HEK293 (cell line): ENCODE results near the gene NEAT1.

Source experiments
- HOXA7 ChIP-seq: sonication (generic); formaldehyde crosslinking; IDR thresholded peaks from 2 replicates; pipeline ENCODE4 v1.8.1; 2022; ENCODE audit warnings: missing genetic modification reagents, borderline replicate concordance
- OSR2 ChIP-seq: fragments of 450-650 bp; formaldehyde crosslinking; IDR thresholded peaks from 2 replicates; pipeline ENCODE4 v1.5.1; 2016; ENCODE audit warnings: missing biosample characterization, missing genetic modification characterization
- ZNF777 ChIP-seq: fragments of 450-650 bp; formaldehyde crosslinking; IDR thresholded peaks from 2 replicates; pipeline ENCODE4 v1.5.1; 2017; ENCODE audit warnings: missing biosample characterization, missing genetic modification characterization, borderline replicate concordance
- TF ChIP-seq, protein P1 (sequence below): fragments of 450-650 bp; formaldehyde crosslinking; IDR thresholded peaks from 2 replicates; pipeline ENCODE4 v1.5.1; 2016; ENCODE audit warnings: missing biosample characterization, missing genetic modification characterization
- TF ChIP-seq, protein P2 (sequence below): fragments of 450-650 bp; formaldehyde crosslinking; IDR thresholded peaks from 2 replicates; pipeline ENCODE4 v1.5.1; 2017; ENCODE audit warnings: missing biosample characterization, missing genetic modification characterization

DNA sequence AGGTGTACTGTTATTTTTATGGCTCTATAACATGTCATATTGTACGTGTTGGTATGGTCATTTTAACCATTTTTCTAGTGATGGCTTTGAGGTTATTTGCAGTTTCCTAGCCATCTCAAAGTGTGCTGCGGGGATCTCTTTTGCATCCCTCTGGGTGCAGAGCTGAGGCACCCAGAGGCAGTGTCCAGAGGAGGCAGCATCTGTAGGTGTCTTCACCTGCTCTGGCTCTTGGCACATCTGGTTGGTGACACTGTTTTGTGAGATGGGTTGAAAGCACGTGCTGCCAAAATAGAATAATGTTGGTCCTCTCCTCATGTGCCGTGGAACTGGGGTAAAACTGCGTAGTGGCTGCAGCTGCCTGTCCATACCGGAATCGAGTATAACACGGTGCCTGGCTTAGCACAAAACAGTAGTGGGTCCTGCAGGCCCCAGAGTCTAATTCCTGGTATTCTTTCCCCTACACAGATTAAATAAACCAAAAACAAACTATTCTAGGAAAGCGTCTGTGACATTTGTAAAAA, 12.9 kb downstream of the NEAT1 start:
- TF ChIP-seq, protein P1, sequence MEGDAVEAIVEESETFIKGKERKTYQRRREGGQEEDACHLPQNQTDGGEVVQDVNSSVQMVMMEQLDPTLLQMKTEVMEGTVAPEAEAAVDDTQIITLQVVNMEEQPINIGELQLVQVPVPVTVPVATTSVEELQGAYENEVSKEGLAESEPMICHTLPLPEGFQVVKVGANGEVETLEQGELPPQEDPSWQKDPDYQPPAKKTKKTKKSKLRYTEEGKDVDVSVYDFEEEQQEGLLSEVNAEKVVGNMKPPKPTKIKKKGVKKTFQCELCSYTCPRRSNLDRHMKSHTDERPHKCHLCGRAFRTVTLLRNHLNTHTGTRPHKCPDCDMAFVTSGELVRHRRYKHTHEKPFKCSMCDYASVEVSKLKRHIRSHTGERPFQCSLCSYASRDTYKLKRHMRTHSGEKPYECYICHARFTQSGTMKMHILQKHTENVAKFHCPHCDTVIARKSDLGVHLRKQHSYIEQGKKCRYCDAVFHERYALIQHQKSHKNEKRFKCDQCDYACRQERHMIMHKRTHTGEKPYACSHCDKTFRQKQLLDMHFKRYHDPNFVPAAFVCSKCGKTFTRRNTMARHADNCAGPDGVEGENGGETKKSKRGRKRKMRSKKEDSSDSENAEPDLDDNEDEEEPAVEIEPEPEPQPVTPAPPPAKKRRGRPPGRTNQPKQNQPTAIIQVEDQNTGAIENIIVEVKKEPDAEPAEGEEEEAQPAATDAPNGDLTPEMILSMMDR (tag by site-specific recombination): no peak
- TF ChIP-seq OSR2 (tag by site-specific recombination) (no peak), HOXA7 (no peak), ZNF777 (no peak)
- TF ChIP-seq, protein P2, sequence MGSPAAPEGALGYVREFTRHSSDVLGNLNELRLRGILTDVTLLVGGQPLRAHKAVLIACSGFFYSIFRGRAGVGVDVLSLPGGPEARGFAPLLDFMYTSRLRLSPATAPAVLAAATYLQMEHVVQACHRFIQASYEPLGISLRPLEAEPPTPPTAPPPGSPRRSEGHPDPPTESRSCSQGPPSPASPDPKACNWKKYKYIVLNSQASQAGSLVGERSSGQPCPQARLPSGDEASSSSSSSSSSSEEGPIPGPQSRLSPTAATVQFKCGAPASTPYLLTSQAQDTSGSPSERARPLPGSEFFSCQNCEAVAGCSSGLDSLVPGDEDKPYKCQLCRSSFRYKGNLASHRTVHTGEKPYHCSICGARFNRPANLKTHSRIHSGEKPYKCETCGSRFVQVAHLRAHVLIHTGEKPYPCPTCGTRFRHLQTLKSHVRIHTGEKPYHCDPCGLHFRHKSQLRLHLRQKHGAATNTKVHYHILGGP (tag by site-specific recombination): no peak
